Epithelial cell of esophagus (primary cell): ENCODE results near the gene AAR2.

Source experiments
- DNase-seq: peaks from one replicate; pipeline ENCODE4 v3.0.0; 2010; ENCODE audit warnings: low read depth
- H3K4me3 ChIP-seq: 2 replicates; pipeline ENCODE4 v1.5.1; 2011; ENCODE audit warnings: mild to moderate bottlenecking, low read length, control low read depth
- CTCF ChIP-seq: IDR thresholded peaks from 2 replicates; pipeline ENCODE4 v1.5.1; 2011; ENCODE audit warnings: low read depth, mild to moderate bottlenecking, low read length, control low read depth, inconsistent platforms; ENCODE audit not compliant: insufficient read depth; ENCODE audit errors: missing control alignments

The AAR2 gene

GRCh38 chr20:36208257-36208656, 28.0 kb upstream of the AAR2 start:
- no peak for DNase-seq
- no peak for TF ChIP-seq CTCF
- H3K4me3 ChIP-seq, result no peak overlapping the region

GRCh38 chr20:36210436-36211021, 25.7 kb upstream of the AAR2 start:
- H3K4me3 ChIP-seq, result no peak overlapping the region
- TF ChIP-seq CTCF, result peak; percentile 40
- DNase-seq, result peak; percentile 29

GRCh38 chr20:36213362-36213761, 22.9 kb upstream of the AAR2 start:
- no peak overlapping the region for H3K4me3 ChIP-seq
- TF ChIP-seq CTCF, result no peak
- DNase-seq, result no peak

GRCh38 chr20:36214684-36215256, 21.5 kb upstream of the AAR2 start:
- peak; percentile 50 for DNase-seq
- H3K4me3 ChIP-seq, result no peak overlapping the region
- peak; percentile 78 for TF ChIP-seq CTCF

GRCh38 chr20:36215778-36216177, 20.5 kb upstream of the AAR2 start:
- H3K4me3 ChIP-seq, result no peak overlapping the region
- no peak for TF ChIP-seq CTCF
- DNase-seq, result no peak

- no peak overlapping the region for H3K4me3 ChIP-seq
- no peak for DNase-seq
- TF ChIP-seq CTCF, result no peak
Observed at GRCh38 chr20:36216314-36217025, 19.8 kb upstream of the AAR2 start.
